ENCODE measurements around the gene DIP2B. TPM values are rescaled to one million over a fixed set of nuclear protein-coding genes. Genes with fewer than 3 reads are reported as not detected.
A peak's percentile ranks its signal among the peaks of the same experiment; 100 is the strongest.
"Not testable (repeated sequence)": the region's sequence is repeated elsewhere in the genome, so short reads cannot be mapped to it uniquely, and the experiment has no call there.

DIP2B gene
- total RNA-seq, 1 donor from 2014 or later: 60.0 TPM

GRCh38 chr12:50733706-50734105 lies 228.9 kb downstream of the DIP2B start:
- no peak for DNase-seq

- DNase-seq: no peak
These were observed 229.9 kb downstream of the DIP2B start for GRCh38 chr12:50734409-50735263.

- DNase-seq: no peak
These were observed 234.8 kb downstream of the DIP2B start for GRCh38 chr12:50739611-50740010.

GRCh38 chr12:50740307-50740706 lies 235.5 kb downstream of the DIP2B start:
- no peak for DNase-seq

GRCh38 chr12:50742776-50743175 lies 238.0 kb downstream of the DIP2B start:
- DNase-seq: no peak

- no peak for DNase-seq
These were observed 241.1 kb downstream of the DIP2B start for GRCh38 chr12:50745861-50746260.

GRCh38 chr12:50746431-50746830 lies 241.6 kb downstream of the DIP2B start:
- no peak for DNase-seq

- no peak for DNase-seq
These were observed 243.0 kb downstream of the DIP2B start for GRCh38 chr12:50747817-50748216.

- no peak for DNase-seq
These were observed 244.7 kb downstream of the DIP2B start for GRCh38 chr12:50749459-50749882.

GRCh38 chr12:50750366-50750765 lies 245.6 kb downstream of the DIP2B start:
- DNase-seq: no peak

GRCh38 chr12:50751948-50752721 lies 247.3 kb downstream of the DIP2B start:
- no peak for DNase-seq

GRCh38 chr12:50753232-50753769 lies 248.5 kb downstream of the DIP2B start:
- DNase-seq: no peak

GRCh38 chr12:50763639-50764285 lies 259.0 kb downstream of the DIP2B start, which contains the start of gene ATF1:
TSS of gene ATF1 (plus strand) at chr12:50764101. CDS start at chr12:50780146, 16,045 bp downstream.
- peak; percentile 86 for DNase-seq

- DNase-seq: peak; percentile 36
These were observed 259.7 kb downstream of the DIP2B start for GRCh38 chr12:50764286-50765094.

- DNase-seq: peak; percentile 10
These were observed 260.5 kb downstream of the DIP2B start for GRCh38 chr12:50765095-50765911.

GRCh38 chr12:50768391-50768790 lies 263.6 kb downstream of the DIP2B start:
- DNase-seq: no peak

GRCh38 chr12:50768813-50769212 lies 264.0 kb downstream of the DIP2B start:
- DNase-seq: not testable (repeated sequence)

GRCh38 chr12:50771409-50771808 lies 266.6 kb downstream of the DIP2B start:
- no peak for DNase-seq

GRCh38 chr12:50772470-50772869 lies 267.7 kb downstream of the DIP2B start:
- no peak for DNase-seq

- no peak for DNase-seq
These were observed 268.1 kb downstream of the DIP2B start for GRCh38 chr12:50772877-50773276.

- DNase-seq: no peak
These were observed 270.5 kb downstream of the DIP2B start for GRCh38 chr12:50775251-50775650.
